Endothelial cell of umbilical vein (primary cell): Measurements from ENCODE around the gene SBF1. TPM values are rescaled to one million over a fixed set of nuclear protein-coding genes. Genes with fewer than 3 reads are reported as not detected.
"Not testable (repeated sequence)": the region's sequence is repeated elsewhere in the genome, so short reads cannot be mapped to it uniquely, and the experiment has no call there.

Source experiments
- BruUV-seq: library from RNA; stranded (reverse); fragments of 400-500 nt; replicated peaks from 2 replicates; lab custom pipeline; 2021; lab: Mats Ljungman, UMichigan
- CTCF ChIA-PET: fragments of 300-600, 350-600 bp; sonication (Branson Sonifier 250); formaldehyde crosslinking; loops from one replicate; lab custom pipeline; 2021; ENCODE audit warnings: antibody characterized with exemption, inconsistent platforms; lab: Charles Lee
- POLR2A ChIA-PET: fragments of 300-600, 350-600 bp; sonication (Branson Sonifier 250); formaldehyde crosslinking; loops from one replicate; lab custom pipeline; 2021; ENCODE audit warnings: antibody characterized with exemption, inconsistent platforms; lab: Charles Lee
- DNase-seq: peaks from one replicate; pipeline ENCODE4 v3.0.0-alpha.2; 2011; ENCODE audit warnings: low read depth, low spot score
- FAIRE-seq: peaks from 2 replicates; lab custom pipeline; 2011; peaks lifted over from hg19 to GRCh38; lab: Jason Lieb, UNC
- H2AFZ ChIP-seq: 2 replicates; pipeline ENCODE4 v1.6.0; 2012; ENCODE audit warnings: low read depth, low read length, control low read depth, inconsistent platforms
- H3K27ac ChIP-seq: 2 replicates; pipeline ENCODE4 v1.5.1; 2011; ENCODE audit warnings: low read depth, mild to moderate bottlenecking, control low read depth, low read length, moderate library complexity; ENCODE audit not compliant: insufficient read depth
- H3K27me3 ChIP-seq, 2 experiments: 2 replicates each; pipeline versions ENCODE4 v1.6.0 to v1.6.1; 2011; ENCODE audit warnings: low read length in 2 of 2, mixed read lengths in 1 of 2; ENCODE audit not compliant: control insufficient read depth in 2 of 2, insufficient read depth in 2 of 2
- H3K36me3 ChIP-seq, 2 experiments: 2 replicates in 1 of 2; 3 replicates in 1 of 2; pipeline ENCODE4 v1.5.1; 2011; ENCODE audit warnings: low read length in 2 of 2, mild to moderate bottlenecking in 1 of 2, moderate library complexity in 1 of 2; ENCODE audit not compliant: control insufficient read depth in 2 of 2, insufficient read depth in 2 of 2; ENCODE audit errors: extremely low read depth in 1 of 2
- H3K4me1 ChIP-seq: 3 replicates; pipeline ENCODE4 v1.5.1; 2011; ENCODE audit warnings: mild to moderate bottlenecking, low read length; ENCODE audit not compliant: control insufficient read depth, insufficient read depth; ENCODE audit errors: extremely low read depth
- H3K4me2 ChIP-seq: 2 replicates; pipeline ENCODE4 v1.6.1; 2011; ENCODE audit warnings: low read length, control low read depth, mixed read lengths; ENCODE audit not compliant: insufficient read depth
- H3K4me3 ChIP-seq, 3 experiments: fragments of 200-600 bp in 1 of 3; sonication (generic), shearing (Covaris generic) in 1 of 3; replicated peaks in 1 of 3; 2 replicates each; pipeline ENCODE4 v1.5.1; 2011 to 2016; ENCODE audit warnings: control low read depth in 3 of 3, low read length in 3 of 3, mild to moderate bottlenecking in 2 of 3, inconsistent platforms in 1 of 3, low read depth in 1 of 3, moderate library complexity in 1 of 3; ENCODE audit not compliant: insufficient read depth in 1 of 3
- H3K79me2 ChIP-seq: 2 replicates; pipeline ENCODE4 v1.6.0; 2012; ENCODE audit warnings: low read length, inconsistent platforms; ENCODE audit not compliant: control insufficient read depth, insufficient read depth
- H3K9ac ChIP-seq: replicated peaks from 2 replicates; pipeline ENCODE3; 2011; ENCODE audit warnings: low read length, control low read depth; ENCODE audit not compliant: insufficient read depth; ENCODE audit errors: extremely low read depth
- H3K9me1 ChIP-seq: replicated peaks from 3 replicates; pipeline ENCODE4 v1.6.0; 2011; ENCODE audit warnings: mild to moderate bottlenecking, low read length; ENCODE audit not compliant: control insufficient read depth, insufficient read depth; ENCODE audit errors: extremely low read depth
- H3K9me3 ChIP-seq: replicated peaks from 2 replicates; pipeline ENCODE4 v1.5.1; 2012; ENCODE audit warnings: low read length, inconsistent platforms; ENCODE audit not compliant: control insufficient read depth, insufficient read depth
- H4K20me1 ChIP-seq: replicated peaks from 2 replicates; pipeline ENCODE3; 2011; ENCODE audit warnings: mild to moderate bottlenecking, low read length; ENCODE audit not compliant: control insufficient read depth, insufficient read depth; ENCODE audit errors: extremely low read depth
- CTCF ChIP-seq, 2 donors: IDR thresholded peaks; 1 replicate in 1 of 2; 2 replicates in 1 of 2; pipeline ENCODE4 v1.5.1; 2011; ENCODE audit warnings: low read length in 2 of 2, mild to moderate bottlenecking in 2 of 2, moderate library complexity in 2 of 2, control low read depth in 1 of 2, inconsistent platforms in 1 of 2, low read depth in 1 of 2; ENCODE audit not compliant: insufficient read depth in 1 of 2; ENCODE audit errors: extremely low read depth in 1 of 2
- GATA2 ChIP-seq: IDR thresholded peaks from 2 replicates; pipeline ENCODE4 v1.7.0; 2011; ENCODE audit warnings: low read depth, mild to moderate bottlenecking, moderate library complexity, mixed read lengths, low read length; ENCODE audit not compliant: insufficient read length, insufficient read depth
- JUN ChIP-seq: IDR thresholded peaks from 2 replicates; pipeline ENCODE4 v1.6.1; 2011; ENCODE audit warnings: borderline replicate concordance, low read depth; ENCODE audit not compliant: insufficient read length, insufficient read depth
- dilution Hi-C: fragments of 300-500 bp; cut with MboI; formaldehyde crosslinking; loops from one replicate; pipeline ENCODE4 v1.15.0; 2019; ENCODE audit warnings: low sequenced_read_pairs; ENCODE audit not compliant: extremely low pct_ligation_motif_present
- intact Hi-C: fragments of 100-400 bp; cut with micrococcal nuclease; formaldehyde crosslinking; loops from one replicate; pipeline ENCODE4 v1.10.0; 2022
- polyA plus RNA-seq, 4 experiments: library from polyadenylated mRNA; depleted of rRNA in 3 of 4; stranded (reverse) in 3 of 4; unstranded in 1 of 4; fragments of >200 nt; gene quantifications; 2 replicates each; pipeline versions ENCODE4 v1.2.1 to v1.2.3, GENCODE V29; 2011 to 2012; ENCODE audit warnings: missing spikeins in 1 of 4
- total RNA-seq: library from RNA; stranded (reverse); gene quantifications from 2 replicates; pipeline ENCODE4 v1.2.3, GENCODE V29; 2021

SBF1 gene
- total and polyA plus RNA-seq, 2 donors (not counting 3 experiments of a cell fraction or from before 2014, with no cell fraction given): 36.3 to 68.6 TPM

GRCh38 chr22:50398831-50399648, 75.8 kb downstream of the SBF1 start:
- Histone ChIP-seq H3K27ac (no peak overlapping the region), H3K36me3 (peaks cover 0 to 9% of the 10 kb centered on the region in 2 experiments)

GRCh38 chr22:50397371-50398060, 77.3 kb downstream of the SBF1 start:
- H2AFZ ChIP-seq, FAIRE-seq, H4K20me1 ChIP-seq, H3K4me2 ChIP-seq, dilution Hi-C loops, CTCF ChIA-PET, H3K4me3 ChIP-seq, H3K9ac ChIP-seq, DNase-seq, H3K9me1 ChIP-seq, H3K79me2 ChIP-seq, H3K27ac ChIP-seq, H3K27me3 ChIP-seq, BruUV-seq, H3K9me3 ChIP-seq, intact Hi-C loops, POLR2A ChIA-PET: not testable (repeated sequence)
- peaks cover 21% of the 10 kb centered on the region for H3K4me1 ChIP-seq
- H3K36me3 ChIP-seq: peaks cover 0 to 15% of the 10 kb centered on the region in 2 experiments

More at GRCh38 chr22:50398831-50399648, 75.8 kb downstream of the SBF1 start:
- peaks cover 3% of the 10 kb centered on the region for H3K79me2 ChIP-seq
- FAIRE-seq: no peak
- TF ChIP-seq GATA2: no peak
- TF ChIP-seq CTCF (IDR thresholded peaks at IDR 0.05; ENCODE audit: extremely low read depth in 1 of 2, insufficient read depth in 1 of 2, low read depth in 1 of 2, low read length in 2 of 2): no peak
- no peak for TF ChIP-seq JUN
- no peak overlapping the region for H3K9ac ChIP-seq
- DNase-seq: no peak
- ChIA-PET POLR2A (no interaction called here), CTCF (interaction anchor here (1.0 to 1.4 kb wide), 5 partner anchors 16 to 146 kb away, joined by 3 to 5 read pairs (median 4); no protein-coding TSS in a partner anchor)
- H2AFZ ChIP-seq: no peak overlapping the region
- no peaks in the 10 kb centered on the region for H3K9me3 ChIP-seq
- BruUV-seq: no TSS peak
- dilution Hi-C loops: no loop called here
- intact Hi-C loops: no loop called here
- no peak overlapping the region for H3K4me3 ChIP-seq
- no peaks in the 10 kb centered on the region for H4K20me1 ChIP-seq
- H3K9me1 ChIP-seq: no peaks in the 10 kb centered on the region
- no peaks in the 10 kb centered on the region for H3K27me3 ChIP-seq
- peaks cover 30% of the 10 kb centered on the region for H3K4me1 ChIP-seq
- H3K4me2 ChIP-seq: no peak overlapping the region
